CD8-positive, alpha-beta memory T cell (primary cell): ENCODE data around the gene OOSP3. TPM values are rescaled to one million over a fixed set of nuclear protein-coding genes. Genes with fewer than 3 reads are reported as not detected.

Source experiments
- CTCF ChIA-PET: fragments of 350-600 bp; sonication (Branson Sonifier 250); formaldehyde crosslinking; loops from one replicate; lab custom pipeline; 2021; ENCODE audit warnings: antibody characterized with exemption; lab: Charles Lee
- POLR2A ChIA-PET: fragments of 350-600 bp; sonication (Branson Sonifier 250); formaldehyde crosslinking; loops from one replicate; lab custom pipeline; 2021; ENCODE audit warnings: antibody characterized with exemption; lab: Charles Lee
- DNase-seq, 5 donors: peaks; one replicate each; pipeline versions ENCODE4 v3.0.0 to v3.0.0-alpha.2; 2020 to 2022; ENCODE audit warnings: mixed read lengths in 1 of 5
- H3K27ac ChIP-seq: one replicate; pipeline ENCODE4 v1.7.0; 2013; ENCODE audit warnings: low read depth, mild to moderate bottlenecking, low read length, moderate library complexity
- H3K27me3 ChIP-seq: 2 replicates; pipeline ENCODE4 v1.7.0; 2013; ENCODE audit warnings: low read length, mild to moderate bottlenecking; ENCODE audit not compliant: insufficient read depth, poor library complexity, severe bottlenecking
- H3K36me3 ChIP-seq: 2 replicates; pipeline ENCODE4 v1.7.0; 2013; ENCODE audit warnings: mild to moderate bottlenecking, low read length, moderate library complexity; ENCODE audit not compliant: insufficient read depth
- H3K4me1 ChIP-seq: 2 replicates; pipeline ENCODE4 v1.7.0; 2013; ENCODE audit warnings: mild to moderate bottlenecking, low read length, moderate library complexity; ENCODE audit not compliant: insufficient read depth
- H3K4me3 ChIP-seq: 2 replicates; pipeline ENCODE4 v1.7.0; 2013; ENCODE audit warnings: mild to moderate bottlenecking, low read length
- H3K9me3 ChIP-seq: 2 replicates; pipeline ENCODE4 v1.7.0; 2013; ENCODE audit warnings: mild to moderate bottlenecking, low read length
- H3K27ac Mint-ChIP-seq, 8 donors: one replicate each; pipeline ENCODE4 v1.8.0; 2020 to 2021; ENCODE audit warnings: mixed read lengths in 8 of 8, mild to moderate bottlenecking in 6 of 8, inconsistent platforms in 3 of 8, moderate library complexity in 3 of 8
- H3K27me3 Mint-ChIP-seq, 2 donors: one replicate each; pipeline ENCODE4 v1.8.0; 2020 to 2021; ENCODE audit warnings: mixed read lengths in 2 of 2, mild to moderate bottlenecking in 1 of 2, moderate library complexity in 1 of 2
- H3K36me3 Mint-ChIP-seq, 3 donors: one replicate each; pipeline ENCODE4 v1.8.0; 2020 to 2021; ENCODE audit warnings: mixed read lengths in 3 of 3, inconsistent platforms in 1 of 3, mild to moderate bottlenecking in 1 of 3
- H3K4me1 Mint-ChIP-seq, 3 donors: one replicate each; pipeline ENCODE4 v1.8.0; 2020 to 2021; ENCODE audit warnings: mixed read lengths in 3 of 3, inconsistent platforms in 1 of 3, mild to moderate bottlenecking in 1 of 3
- H3K4me3 Mint-ChIP-seq, 7 donors: one replicate each; pipeline ENCODE4 v1.8.0; 2020 to 2021; ENCODE audit warnings: mixed read lengths in 7 of 7, mild to moderate bottlenecking in 6 of 7, moderate library complexity in 4 of 7, inconsistent platforms in 2 of 7
- H3K9me3 Mint-ChIP-seq, 5 donors: one replicate each; pipeline ENCODE4 v1.8.0; 2020 to 2022; ENCODE audit warnings: mixed read lengths in 5 of 5, mild to moderate bottlenecking in 3 of 5, moderate library complexity in 2 of 5, inconsistent platforms in 1 of 5
- polyA plus RNA-seq: library from polyadenylated mRNA; unstranded; fragments of 300-500 nt; fragmentation: Illumina TruSeq; gene quantifications from one replicate; pipeline ENCODE4 v1.2.3, GENCODE V29; 2021
- total RNA-seq, 2 experiments: library from RNA; stranded (reverse); gene quantifications; one replicate each; pipeline ENCODE4 v1.2.3, GENCODE V29; 2021

OOSP3 gene
- total and polyA plus RNA-seq, 3 experiments from 2014 or later: not detected

- Histone ChIP-seq H3K4me1 (no peaks in the 10 kb centered on the region), H3K27me3 (no peaks in the 10 kb centered on the region), H3K27ac (no peak within 1 kb of the TSS), H3K9me3 (no peaks in the 10 kb centered on the region), H3K36me3 (no peaks in the 10 kb centered on the region), H3K4me3 (no peak within 1 kb of the TSS)
- H3K27me3 Mint-ChIP-seq: peaks cover 16 to 29% of the 10 kb centered on the region in 2 donors
- POLR2A ChIA-PET: no interaction called here
- peak within 1 kb of the TSS in 1 of 8 donors; percentile 8 for H3K27ac Mint-ChIP-seq
- DNase-seq: no peak
- H3K36me3 Mint-ChIP-seq: no peaks in the 10 kb centered on the region
- CTCF ChIA-PET: no interaction called here
- no peaks in the 10 kb centered on the region for H3K4me1 Mint-ChIP-seq
- peaks cover 0 to 3% (median 0%) of the 10 kb centered on the region in 5 donors for H3K9me3 Mint-ChIP-seq
- H3K4me3 Mint-ChIP-seq: no peak within 1 kb of the TSS
These were observed 59.5 kb downstream of the OOSP3 start, which contains the start of gene OOSP1 for GRCh38 chr11:59938132-59938531. Gene OOSP1, plus strand, starts transcription at chr11:59938432. Its CDS starts 23 bp downstream, at chr11:59938455.

- Histone ChIP-seq H3K4me1 (no peaks in the 10 kb centered on the region), H3K4me3 (no peak overlapping the region), H3K9me3 (no peaks in the 10 kb centered on the region), H3K27me3 (no peaks in the 10 kb centered on the region), H3K27ac (no peak overlapping the region), H3K36me3 (no peaks in the 10 kb centered on the region)
- H3K27ac Mint-ChIP-seq: peak overlapping the region in 1 of 8 donors; percentile 8
- no peaks in the 10 kb centered on the region for H3K36me3 Mint-ChIP-seq
- peaks cover 16 to 34% of the 10 kb centered on the region in 2 donors for H3K27me3 Mint-ChIP-seq
- ChIA-PET CTCF (no interaction called here), POLR2A (no interaction called here)
- no peaks in the 10 kb centered on the region for H3K4me1 Mint-ChIP-seq
- peaks cover 0 to 3% (median 0%) of the 10 kb centered on the region in 5 donors for H3K9me3 Mint-ChIP-seq
- no peak for DNase-seq
- H3K4me3 Mint-ChIP-seq: no peak overlapping the region
These were observed 60.1 kb downstream of the OOSP3 start for GRCh38 chr11:59938718-59939117.

- Histone ChIP-seq H3K4me3 (no peak overlapping the region), H3K4me1 (no peaks in the 10 kb centered on the region), H3K9me3 (no peaks in the 10 kb centered on the region), H3K27me3 (no peaks in the 10 kb centered on the region), H3K36me3 (no peaks in the 10 kb centered on the region), H3K27ac (no peak overlapping the region)
- POLR2A ChIA-PET: no interaction called here
- Mint-ChIP-seq H3K27me3 (peaks cover 21 to 37% of the 10 kb centered on the region in 2 donors), H3K4me3 (no peak overlapping the region), H3K27ac (no peak overlapping the region), H3K36me3 (no peaks in the 10 kb centered on the region), H3K9me3 (peaks cover 0 to 3% (median 2%) of the 10 kb centered on the region in 5 donors), H3K4me1 (no peaks in the 10 kb centered on the region)
- no peak for DNase-seq
- CTCF ChIA-PET: no interaction called here
These were observed 60.9 kb downstream of the OOSP3 start for GRCh38 chr11:59939482-59939881.

- CTCF ChIA-PET: no interaction called here
- no peak overlapping the region for H3K4me3 Mint-ChIP-seq
- POLR2A ChIA-PET: no interaction called here
These were observed 62.5 kb downstream of the OOSP3 start for GRCh38 chr11:59941091-59941490.

GRCh38 chr11:59943997-59944714 is 65.6 kb downstream of the OOSP3 start:
- Histone ChIP-seq H3K9me3 (no peaks in the 10 kb centered on the region), H3K27ac (no peak overlapping the region), H3K4me1 (no peaks in the 10 kb centered on the region), H3K36me3 (no peaks in the 10 kb centered on the region), H3K4me3 (no peak overlapping the region), H3K27me3 (no peaks in the 10 kb centered on the region)
- Mint-ChIP-seq H3K36me3 (no peaks in the 10 kb centered on the region), H3K4me1 (no peaks in the 10 kb centered on the region), H3K9me3 (peaks cover 0 to 4% (median 2%) of the 10 kb centered on the region in 5 donors), H3K27me3 (peaks cover 21 to 53% of the 10 kb centered on the region in 2 donors), H3K27ac (no peak overlapping the region), H3K4me3 (no peak overlapping the region)
- DNase-seq: no peak
- ChIA-PET CTCF (no interaction called here), POLR2A (no interaction called here)

More at GRCh38 chr11:59941091-59941490, 62.5 kb downstream of the OOSP3 start:
- Mint-ChIP-seq H3K27ac (no peak overlapping the region), H3K27me3 (peaks cover 23 to 41% of the 10 kb centered on the region in 2 donors), H3K4me1 (no peaks in the 10 kb centered on the region), H3K9me3 (peaks cover 0 to 4% (median 2%) of the 10 kb centered on the region in 5 donors), H3K36me3 (no peaks in the 10 kb centered on the region)
- Histone ChIP-seq H3K27me3 (no peaks in the 10 kb centered on the region), H3K9me3 (no peaks in the 10 kb centered on the region), H3K36me3 (no peaks in the 10 kb centered on the region), H3K4me1 (no peaks in the 10 kb centered on the region), H3K4me3 (no peak overlapping the region), H3K27ac (no peak overlapping the region)
- no peak for DNase-seq

DNA sequence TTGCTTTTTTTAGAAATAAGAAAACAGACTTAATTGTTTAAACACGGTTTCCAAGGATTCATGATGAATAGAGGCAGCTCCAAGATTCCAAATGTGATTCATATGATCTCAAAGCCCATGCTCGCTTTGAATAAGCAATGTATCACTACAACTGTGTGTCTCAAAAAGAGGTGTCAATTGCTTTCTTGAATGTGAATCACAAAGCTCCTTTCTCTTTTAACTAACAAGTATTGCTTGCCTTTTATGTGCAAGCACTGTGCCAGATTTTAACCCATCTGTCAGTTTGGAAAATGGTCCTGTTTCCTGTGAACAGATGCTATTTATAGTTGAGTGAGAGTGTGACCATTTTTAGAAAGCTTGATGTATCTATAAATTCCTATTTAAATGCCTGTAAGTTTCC is 66.1 kb downstream of the OOSP3 start:
- Histone ChIP-seq H3K27me3 (no peaks in the 10 kb centered on the region), H3K36me3 (no peaks in the 10 kb centered on the region), H3K9me3 (no peaks in the 10 kb centered on the region), H3K4me3 (no peak overlapping the region), H3K4me1 (no peaks in the 10 kb centered on the region), H3K27ac (no peak overlapping the region)
- H3K9me3 Mint-ChIP-seq: peaks cover 0 to 4% (median 2%) of the 10 kb centered on the region in 5 donors
- no peak overlapping the region for H3K4me3 Mint-ChIP-seq
- POLR2A ChIA-PET: no interaction called here
- DNase-seq: no peak
- H3K36me3 Mint-ChIP-seq: no peaks in the 10 kb centered on the region
- CTCF ChIA-PET: no interaction called here
- H3K27me3 Mint-ChIP-seq: peaks cover 20 to 53% of the 10 kb centered on the region in 2 donors
- no peak overlapping the region for H3K27ac Mint-ChIP-seq
- no peaks in the 10 kb centered on the region for H3K4me1 Mint-ChIP-seq

Other genes with a start within 250 kb of the OOSP3 start
- gene PATL1, start 209.7 kb upstream of the OOSP3 start, total RNA-seq: 10 to 100 TPM; 61.3 to 65.8 TPM
- gene PATL1, start 209.7 kb upstream of the OOSP3 start, polyA plus RNA-seq: 7.5 TPM
- gene OR10V1, start 164.9 kb upstream of the OOSP3 start, total RNA-seq: not detected
- gene OR10V1, start 164.9 kb upstream of the OOSP3 start, polyA plus RNA-seq: not detected
- gene STX3, start 123.4 kb upstream of the OOSP3 start, total RNA-seq: 1 to 10 TPM; 5.5 to 6.7 TPM
- 6.8 TPM for gene STX3, start 123.4 kb upstream of the OOSP3 start, polyA plus RNA-seq
- gene MRPL16, start 68.0 kb upstream of the OOSP3 start, total RNA-seq: 10 to 100 TPM; 83.5 to 84.5 TPM
- 75.0 TPM for gene MRPL16, start 68.0 kb upstream of the OOSP3 start, polyA plus RNA-seq
- gene CBLIF, start 33.3 kb upstream of the OOSP3 start, total RNA-seq: not detected
- gene CBLIF, start 33.3 kb upstream of the OOSP3 start, polyA plus RNA-seq: not detected
- not detected for gene TCN1, start 12.3 kb upstream of the OOSP3 start, total RNA-seq
- gene TCN1, start 12.3 kb upstream of the OOSP3 start, polyA plus RNA-seq: not detected
- gene OOSP1, start 59.6 kb downstream of the OOSP3 start, total RNA-seq: under 1 TPM in 1 of 2 experiments, not detected in 1; 0.28 TPM
- not detected for gene OOSP1, start 59.6 kb downstream of the OOSP3 start, polyA plus RNA-seq
- not detected for gene OOSP4A, start 85.3 kb downstream of the OOSP3 start, total RNA-seq
- not detected for gene OOSP4A, start 85.3 kb downstream of the OOSP3 start, polyA plus RNA-seq
- not detected for gene OOSP4B, start 138.4 kb downstream of the OOSP3 start, total RNA-seq
- gene OOSP4B, start 138.4 kb downstream of the OOSP3 start, polyA plus RNA-seq: not detected
- not detected for gene OOSP2, start 161.6 kb downstream of the OOSP3 start, total RNA-seq
- not detected for gene OOSP2, start 161.6 kb downstream of the OOSP3 start, polyA plus RNA-seq
- gene MS4A3, start 177.9 kb downstream of the OOSP3 start, total RNA-seq: not detected
- 0.60 TPM for gene MS4A3, start 177.9 kb downstream of the OOSP3 start, polyA plus RNA-seq
- not detected for gene MS4A2, start 209.9 kb downstream of the OOSP3 start, total RNA-seq
- gene MS4A2, start 209.9 kb downstream of the OOSP3 start, polyA plus RNA-seq: not detected